Erythroblast (primary cell): ENCODE measurements around the gene CMIP.

Source experiments
- GATA1 ChIP-seq: IDR thresholded peaks from 2 replicates; pipeline ENCODE4 v1.6.1; 2011; ENCODE audit warnings: low read depth, mild to moderate bottlenecking, control low read depth, low read length, moderate library complexity
- POLR2A ChIP-seq: IDR thresholded peaks from 2 replicates; pipeline ENCODE4 v1.6.1; 2011; ENCODE audit warnings: mild to moderate bottlenecking, low read length

DNA sequence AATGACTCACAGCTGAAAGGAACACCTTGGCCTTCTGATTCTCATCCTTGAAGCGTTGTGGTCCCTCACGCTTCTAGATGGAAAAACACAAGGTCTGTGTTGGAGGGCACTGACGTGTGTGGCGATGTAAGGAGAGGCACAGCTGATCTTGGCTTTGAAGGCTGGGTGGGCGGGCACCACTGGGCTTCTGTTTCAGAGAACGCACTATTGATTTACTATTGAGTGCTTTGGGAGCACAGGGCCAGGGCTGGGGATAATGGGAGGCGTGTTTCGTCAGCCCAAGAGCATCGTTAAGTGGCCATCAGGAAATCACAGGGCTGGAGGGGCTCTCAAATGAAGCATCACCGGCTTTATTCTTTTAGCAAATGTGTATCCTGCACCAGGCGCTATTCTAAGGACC is 70.7 kb downstream of the CMIP start:
- TF ChIP-seq GATA1 (no peak), POLR2A (no peak)
